Left lobe of liver (tissue), 2 donors: ENCODE data around the gene DNASE1L3. TPM values are rescaled to one million over a fixed set of nuclear protein-coding genes. Genes with fewer than 3 reads are reported as not detected.
"Not testable (repeated sequence)": the region's sequence is repeated elsewhere in the genome, so short reads cannot be mapped to it uniquely, and the experiment has no call there.

Experiments
- ATAC-seq: fragments of 200-7000 bp; cut with Tn5 transposase; one replicate; pipeline ENCODE4 v1.9.1; 2020; ENCODE audit warnings: mild to moderate bottlenecking, moderate library complexity
- DNase-seq: peaks from one replicate; pipeline ENCODE4 v3.0.0-alpha.2; 2020; ENCODE audit warnings: low spot score
- total RNA-seq: library from RNA; stranded (reverse); gene quantifications from one replicate; pipeline ENCODE4 v1.2.1, GENCODE V29; 2021
- donor health status: DM: no; HTN: no; CAD: no; lungs with moderate emphysema.
- donor health status: DM: no; HTN: yes; CAD: no.

DNASE1L3 gene
- total RNA-seq, 1 donor from 2014 or later: 33.0 TPM

- no peak for DNase-seq
- peak; percentile 6 for ATAC-seq
Measured at GRCh38 chr3:58236527-58237237, 25.9 kb upstream of the DNASE1L3 start.

GRCh38 chr3:58235970-58236369, 25.2 kb upstream of the DNASE1L3 start:
- DNase-seq: no peak
- no peak for ATAC-seq

- DNase-seq (peak; percentile 10), ATAC-seq (no peak)
Measured at GRCh38 chr3:58234516-58234931, 23.8 kb upstream of the DNASE1L3 start.

- DNase-seq (no peak), ATAC-seq (no peak)
Measured at GRCh38 chr3:58231666-58232065, 20.9 kb upstream of the DNASE1L3 start.

GRCh38 chr3:58230876-58231552, 20.2 kb upstream of the DNASE1L3 start:
- ATAC-seq: peak; percentile 73
- no peak for DNase-seq

GRCh38 chr3:58227933-58228332, 17.2 kb upstream of the DNASE1L3 start:
- ATAC-seq, DNase-seq: not testable (repeated sequence)

GRCh38 chr3:58223855-58224254, 13.1 kb upstream of the DNASE1L3 start:
- no peak for ATAC-seq
- no peak for DNase-seq

- ATAC-seq (no peak), DNase-seq (peak; percentile 32)
Measured at GRCh38 chr3:58222161-58222724, 11.5 kb upstream of the DNASE1L3 start.

GRCh38 chr3:58218904-58219303, 8.1 kb upstream of the DNASE1L3 start:
- DNase-seq: no peak
- ATAC-seq: no peak

GRCh38 chr3:58217209-58217811, 6.5 kb upstream of the DNASE1L3 start:
- peak; percentile 89 for DNase-seq

GRCh38 chr3:58216496-58217195, 5.9 kb upstream of the DNASE1L3 start:
- no peak for ATAC-seq
- peak; percentile 35 for DNase-seq

More at GRCh38 chr3:58217209-58217811, 6.5 kb upstream of the DNASE1L3 start:
- peak; percentile 92 for ATAC-seq

GRCh38 chr3:58215317-58216025, 4.7 kb upstream of the DNASE1L3 start:
- ATAC-seq (no peak), DNase-seq (peak; percentile 35)

- peak; percentile 57 for DNase-seq
- ATAC-seq: peak; percentile 61
Measured at GRCh38 chr3:58214484-58215316, 3.9 kb upstream of the DNASE1L3 start.

- DNase-seq: no peak
- no peak for ATAC-seq
Measured at GRCh38 chr3:58209933-58210332, 839 bp downstream of the DNASE1L3 start.

- no peak for DNase-seq
- no peak for ATAC-seq
Measured at GRCh38 chr3:58207954-58208353, 2.8 kb downstream of the DNASE1L3 start.

GRCh38 chr3:58206406-58207011, 4.3 kb downstream of the DNASE1L3 start:
- ATAC-seq (peak; percentile 53), DNase-seq (no peak)

GRCh38 chr3:58205981-58206380, 4.8 kb downstream of the DNASE1L3 start:
- DNase-seq (no peak), ATAC-seq (peak; percentile 91)

GRCh38 chr3:58204720-58205119, 6.1 kb downstream of the DNASE1L3 start:
- ATAC-seq (no peak), DNase-seq (no peak)

- ATAC-seq (no peak), DNase-seq (no peak)
Measured at GRCh38 chr3:58203541-58203940, 7.2 kb downstream of the DNASE1L3 start.
